Esophagus squamous epithelium (tissue), 4 donors: ENCODE data around the gene OBSCN.

Source experiments
- CTCF ChIP-seq, 6 experiments: fragments of 450-650 bp in 4 of 6; fragments of 200-600 bp in 2 of 6; sonication (generic) in 2 of 6; IDR thresholded peaks; one replicate each; pipeline ENCODE4 v1.5.1; 2016 to 2019; ENCODE audit warnings: antibody characterized with exemption in 6 of 6, mild to moderate bottlenecking in 4 of 6, moderate library complexity in 4 of 6
- POLR2A ChIP-seq, 4 donors: fragments of 450-650 bp; IDR thresholded peaks; one replicate each; pipeline ENCODE4 v1.6.1; 2017; ENCODE audit warnings: antibody characterized with exemption in 4 of 4, mild to moderate bottlenecking in 4 of 4, moderate library complexity in 3 of 4

- TF ChIP-seq CTCF (IDR thresholded peaks at IDR 0.05), result no peak
- TF ChIP-seq POLR2A (IDR thresholded peaks at IDR 0.05), result no peak
These were observed 189.2 kb downstream of the OBSCN start for GRCh38 chr1:228396770-228397662.
